ENCODE measurements around the gene GNAQ.

GRCh38 chr9:77679088-77679487 lies 352.5 kb downstream of the GNAQ start:
- TF ChIP-seq EGR1 (IDR thresholded peaks at IDR 0.05; ENCODE audit: low read depth in 2 of 2) (no peak), CTCF (IDR thresholded peaks at IDR 0.05; ENCODE audit: low read depth, low read length, missing input control) (no peak), ZBTB33 (IDR thresholded peaks at IDR 0.05) (no peak), JUND (IDR thresholded peaks at IDR 0.05) (no peak), MAX (IDR thresholded peaks at IDR 0.05) (no peak)
